ENCODE data around the gene ZNF653. TPM values are rescaled to one million over a fixed set of nuclear protein-coding genes. Genes with fewer than 3 reads are reported as not detected.
A peak's percentile ranks its signal among the peaks of the same experiment; 100 is the strongest.

ZNF653 gene
- total and polyA plus RNA-seq, 9 of the 15 experiments (the other 6 are each of a cell fraction or from before 2014, with no cell fraction given), result 1.6 to 8.0 (median 4.2) TPM; not detected in 2

DNA sequence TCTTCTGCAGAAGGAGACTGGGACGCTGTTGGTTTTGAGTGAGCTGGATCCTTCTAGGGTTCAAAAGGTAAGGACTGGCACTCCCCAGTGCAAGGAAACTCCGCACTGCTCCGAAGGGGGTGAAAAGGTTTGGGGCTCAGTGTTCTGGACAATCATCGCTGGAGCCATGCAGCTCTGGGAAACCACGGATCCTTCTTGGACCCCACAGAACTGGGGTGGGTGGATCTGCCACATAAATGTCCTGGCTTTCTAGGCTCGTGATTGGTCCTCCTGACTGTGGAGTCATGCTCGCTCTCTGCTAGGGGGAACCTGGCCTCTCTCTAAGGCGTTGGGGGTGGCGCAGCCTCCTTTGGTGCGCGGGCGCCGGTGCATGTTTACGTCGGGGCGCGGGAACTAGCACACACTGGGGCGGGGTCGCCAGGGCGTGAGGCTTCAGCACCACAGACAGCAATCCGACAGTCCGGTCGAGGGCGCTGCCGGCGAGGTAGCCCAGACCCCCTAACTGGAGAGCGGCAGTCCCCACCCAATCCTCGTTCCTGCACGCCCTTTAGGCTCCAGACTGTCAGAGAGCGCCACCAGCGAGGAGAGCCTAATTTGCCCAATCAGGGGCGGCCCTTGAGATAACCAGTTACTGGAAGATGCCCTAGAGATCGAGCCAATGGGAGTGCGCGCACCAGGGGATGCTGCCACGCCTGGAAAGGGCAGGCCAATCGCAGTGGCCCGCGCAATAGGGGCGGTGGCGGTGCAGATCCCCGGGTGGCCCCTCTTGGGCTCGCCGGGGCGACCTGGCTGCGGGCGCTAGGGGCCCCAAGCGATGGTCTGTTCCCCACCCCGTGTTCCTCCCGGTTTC lies 23.9 kb downstream of the ZNF653 start (continued):
- TF ChIP-seq, protein P1, sequence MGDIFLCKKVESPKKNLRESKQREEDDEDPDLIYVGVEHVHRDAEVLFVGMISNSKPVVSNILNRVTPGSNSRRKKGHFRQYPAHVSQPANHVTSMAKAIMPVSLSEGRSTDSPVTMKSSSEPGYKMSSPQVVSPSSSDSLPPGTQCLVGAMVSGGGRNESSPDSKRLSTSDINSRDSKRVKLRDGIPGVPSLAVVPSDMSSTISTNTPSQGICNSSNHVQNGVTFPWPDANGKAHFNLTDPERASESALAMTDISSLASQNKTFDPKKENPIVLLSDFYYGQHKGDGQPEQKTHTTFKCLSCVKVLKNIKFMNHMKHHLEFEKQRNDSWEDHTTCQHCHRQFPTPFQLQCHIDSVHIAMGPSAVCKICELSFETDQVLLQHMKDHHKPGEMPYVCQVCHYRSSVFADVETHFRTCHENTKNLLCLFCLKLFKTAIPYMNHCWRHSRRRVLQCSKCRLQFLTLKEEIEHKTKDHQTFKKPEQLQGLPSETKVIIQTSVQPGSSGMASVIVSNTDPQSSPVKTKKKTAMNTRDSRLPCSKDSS (IDR thresholded peaks at IDR 0.05; ENCODE audit: low read depth, partially characterized antibody), result no peak
- TF ChIP-seq, protein P2, sequence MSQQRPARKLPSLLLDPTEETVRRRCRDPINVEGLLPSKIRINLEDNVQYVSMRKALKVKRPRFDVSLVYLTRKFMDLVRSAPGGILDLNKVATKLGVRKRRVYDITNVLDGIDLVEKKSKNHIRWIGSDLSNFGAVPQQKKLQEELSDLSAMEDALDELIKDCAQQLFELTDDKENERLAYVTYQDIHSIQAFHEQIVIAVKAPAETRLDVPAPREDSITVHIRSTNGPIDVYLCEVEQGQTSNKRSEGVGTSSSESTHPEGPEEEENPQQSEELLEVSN (IDR thresholded peaks at IDR 0.05; ENCODE audit: borderline replicate concordance in 1 of 2, extremely low read depth in 1 of 2, insufficient read depth in 1 of 2, insufficient read length in 1 of 2, low read depth in 1 of 2, low read length in 1 of 2, poor library complexity in 1 of 2, severe bottlenecking in 1 of 2), result peak; percentile 63 to 86
- no peak for TF ChIP-seq CBX5 (IDR thresholded peaks at IDR 0.05; ENCODE audit: borderline replicate concordance, low read depth)
- TF ChIP-seq, protein P3, sequence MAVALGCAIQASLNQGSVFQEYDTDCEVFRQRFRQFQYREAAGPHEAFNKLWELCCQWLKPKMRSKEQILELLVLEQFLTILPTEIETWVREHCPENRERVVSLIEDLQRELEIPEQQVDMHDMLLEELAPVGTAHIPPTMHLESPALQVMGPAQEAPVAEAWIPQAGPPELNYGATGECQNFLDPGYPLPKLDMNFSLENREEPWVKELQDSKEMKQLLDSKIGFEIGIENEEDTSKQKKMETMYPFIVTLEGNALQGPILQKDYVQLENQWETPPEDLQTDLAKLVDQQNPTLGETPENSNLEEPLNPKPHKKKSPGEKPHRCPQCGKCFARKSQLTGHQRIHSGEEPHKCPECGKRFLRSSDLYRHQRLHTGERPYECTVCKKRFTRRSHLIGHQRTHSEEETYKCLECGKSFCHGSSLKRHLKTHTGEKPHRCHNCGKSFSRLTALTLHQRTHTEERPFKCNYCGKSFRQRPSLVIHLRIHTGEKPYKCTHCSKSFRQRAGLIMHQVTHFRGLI (CRISPR knock-in tag; IDR thresholded peaks at IDR 0.05), result no peak
- peak; percentile 9 for TF ChIP-seq TBP (optimal IDR thresholded peaks at IDR 0.05; ENCODE audit: low read depth, low read length)
- TF ChIP-seq SIX5 (IDR thresholded peaks at IDR 0.05; ENCODE audit: borderline replicate concordance in 1 of 2, insufficient read depth in 1 of 2, low read depth in 1 of 2, low read length in 2 of 2), result no peak
- no peak for TF ChIP-seq ARID2 (IDR thresholded peaks at IDR 0.05)
- peak; percentile 27; the same call in 1 of the 2 replicates for TF ChIP-seq E2F3 (CRISPR knock-in tag; IDR thresholded peaks at IDR 0.05)
- peak; percentile 51 to 63; a peak in 3 of 4 replicates for TF ChIP-seq KDM1A (IDR thresholded peaks at IDR 0.05)
- no peak for TF ChIP-seq ZNF282 (CRISPR knock-in tag; IDR thresholded peaks at IDR 0.05)
- no peak for TF ChIP-seq ZBED1 (IDR thresholded peaks at IDR 0.05)
- TF ChIP-seq, protein P4, sequence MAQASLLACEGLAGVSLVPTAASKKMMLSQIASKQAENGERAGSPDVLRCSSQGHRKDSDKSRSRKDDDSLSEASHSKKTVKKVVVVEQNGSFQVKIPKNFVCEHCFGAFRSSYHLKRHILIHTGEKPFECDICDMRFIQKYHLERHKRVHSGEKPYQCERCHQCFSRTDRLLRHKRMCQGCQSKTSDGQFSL (CRISPR knock-in tag; IDR thresholded peaks at IDR 0.05), result peak; percentile 60
- TF ChIP-seq, protein P4 (tag; IDR thresholded peaks at IDR 0.05), result no peak
- TF ChIP-seq ESRRA (IDR thresholded peaks at IDR 0.05; ENCODE audit: borderline replicate concordance, low read depth), result no peak
- no peak for TF ChIP-seq FOXM1 (IDR thresholded peaks at IDR 0.05; ENCODE audit: low read depth)
- no peak for TF ChIP-seq FOXM1 (CRISPR knock-in tag; IDR thresholded peaks at IDR 0.05; ENCODE audit: low read depth)
- no peak for TF ChIP-seq HNRNPK (IDR thresholded peaks at IDR 0.05; ENCODE audit: low read depth, low read length, poor library complexity, severe bottlenecking)
- no peak for TF ChIP-seq ZC3H11A (IDR thresholded peaks at IDR 0.05; ENCODE audit: low read depth, low read length)
- no peak for TF ChIP-seq EWSR1 (IDR thresholded peaks at IDR 0.05; ENCODE audit: borderline replicate concordance, low read depth, partially characterized antibody)
- TF ChIP-seq CREB1 (IDR thresholded peaks at IDR 0.05), result 0 out of 2 replicates have a peak, but pooled peaks have one; percentile 42
- TF ChIP-seq CREB1 (CRISPR knock-in tag; IDR thresholded peaks at IDR 0.05), result no peak
- peak; percentile 92 for TF ChIP-seq EHMT2 (IDR thresholded peaks at IDR 0.05)

Measured in K562 (cell line).